HEK293 (cell line): Measurements from ENCODE around the gene RMND5B.

Source experiments
- CTCF ChIA-PET: fragments of 350-600 bp; formaldehyde crosslinking; extraction: SDS; loops from one replicate; lab custom pipeline; 2021; ENCODE audit warnings: antibody characterized with exemption; lab: Yijun Ruan, JAX
- POLR2A ChIA-PET: fragments of 300-600 bp; formaldehyde crosslinking; extraction: SDS; loops from one replicate; lab custom pipeline; 2020; ENCODE audit warnings: antibody characterized with exemption, inconsistent platforms; lab: Yijun Ruan, JAX
- H3K27ac ChIP-seq: fragments of 200-500 bp; sonication (Bioruptor generic); 2 replicates; pipeline ENCODE4 v1.5.1; 2014; ENCODE audit warnings: low read depth, low read length, control low read depth, inconsistent platforms; ENCODE audit errors: extremely low read depth
- H3K36me3 ChIP-seq, 2 experiments: fragments of 200-500 bp in 1 of 2; sonication (Bioruptor generic) in 1 of 2; 1 replicate in 1 of 2; 2 replicates in 1 of 2; pipeline ENCODE4 v1.5.1; 2014 to 2017; ENCODE audit warnings: inconsistent platforms in 2 of 2, low read length in 2 of 2; ENCODE audit not compliant: control insufficient read depth in 2 of 2, insufficient read depth in 1 of 2
- H3K4me1 ChIP-seq: fragments of 200-500 bp; sonication (Bioruptor generic); 2 replicates; pipeline ENCODE4 v1.5.1; 2014; ENCODE audit warnings: mild to moderate bottlenecking, low read length, inconsistent platforms; ENCODE audit not compliant: control insufficient read depth, insufficient read depth
- H3K4me3 ChIP-seq: 2 replicates; pipeline ENCODE4 v1.5.1; 2011; ENCODE audit warnings: low read depth, mild to moderate bottlenecking, control low read depth, low read length, moderate library complexity
- H3K9me3 ChIP-seq: fragments of 200-500 bp; sonication (Bioruptor generic); 2 replicates; pipeline ENCODE4 v1.5.1; 2014; ENCODE audit warnings: low read depth, low read length, inconsistent platforms; ENCODE audit not compliant: control insufficient read depth, insufficient read depth
- FEZF1 ChIP-seq: fragments of 450-650 bp; formaldehyde crosslinking; IDR thresholded peaks from 2 replicates; pipeline ENCODE4 v1.5.1; 2016; ENCODE audit warnings: missing biosample characterization, missing genetic modification characterization
- KLF7 ChIP-seq: fragments of 450-650 bp; formaldehyde crosslinking; IDR thresholded peaks from 2 replicates; pipeline ENCODE4 v1.5.1; 2016; ENCODE audit warnings: missing biosample characterization, missing genetic modification characterization, borderline replicate concordance
- PRDM10 ChIP-seq: fragments of 450-650 bp; formaldehyde crosslinking; IDR thresholded peaks from 2 replicates; pipeline ENCODE4 v1.5.1; 2016; ENCODE audit warnings: missing biosample characterization, missing genetic modification characterization
- ZIC2 ChIP-seq: fragments of 450-650 bp; formaldehyde crosslinking; IDR thresholded peaks from 2 replicates; pipeline ENCODE4 v1.5.1; 2016; ENCODE audit warnings: missing biosample characterization, missing genetic modification characterization
- ZNF114 ChIP-seq: fragments of 450-650 bp; formaldehyde crosslinking; IDR thresholded peaks from 2 replicates; pipeline ENCODE4 v1.5.0; 2017; ENCODE audit warnings: missing biosample characterization, missing genetic modification characterization
- ZNF148 ChIP-seq: fragments of 450-650 bp; formaldehyde crosslinking; IDR thresholded peaks from 2 replicates; pipeline ENCODE4 v1.5.0; 2017; ENCODE audit warnings: missing biosample characterization, missing genetic modification characterization, borderline replicate concordance
- ZNF169 ChIP-seq: fragments of 450-650 bp; formaldehyde crosslinking; IDR thresholded peaks from 2 replicates; pipeline ENCODE4 v1.5.1; 2016; ENCODE audit warnings: missing biosample characterization, missing genetic modification characterization
- ZNF175 ChIP-seq: fragments of 450-650 bp; formaldehyde crosslinking; IDR thresholded peaks from 2 replicates; pipeline ENCODE4 v1.5.1; 2016; ENCODE audit warnings: missing biosample characterization, missing genetic modification characterization
- ZNF18 ChIP-seq: fragments of 450-650 bp; formaldehyde crosslinking; IDR thresholded peaks from 2 replicates; pipeline ENCODE4 v1.5.1; 2016; ENCODE audit warnings: missing biosample characterization, missing genetic modification characterization
- ZNF211 ChIP-seq: fragments of 450-650 bp; formaldehyde crosslinking; IDR thresholded peaks from 2 replicates; pipeline ENCODE4 v1.5.1; 2016; ENCODE audit warnings: low read depth, missing biosample characterization, missing genetic modification characterization
- ZNF280D ChIP-seq: fragments of 450-650 bp; formaldehyde crosslinking; IDR thresholded peaks from 2 replicates; pipeline ENCODE4 v1.5.1; 2016; ENCODE audit warnings: missing biosample characterization, missing genetic modification characterization
- ZNF394 ChIP-seq: fragments of 450-650 bp; formaldehyde crosslinking; IDR thresholded peaks from 2 replicates; pipeline ENCODE4 v1.5.1; 2016; ENCODE audit warnings: missing biosample characterization, missing genetic modification characterization, mild to moderate bottlenecking, moderate library complexity, borderline replicate concordance
- ZNF398 ChIP-seq: fragments of 450-650 bp; formaldehyde crosslinking; IDR thresholded peaks from 2 replicates; pipeline ENCODE4 v1.5.1; 2017; ENCODE audit warnings: missing biosample characterization, missing genetic modification characterization
- ZNF473 ChIP-seq: fragments of 450-650 bp; formaldehyde crosslinking; IDR thresholded peaks from 2 replicates; pipeline ENCODE4 v1.5.1; 2017; ENCODE audit warnings: missing biosample characterization, missing genetic modification characterization
- ZNF560 ChIP-seq: fragments of 450-650 bp; formaldehyde crosslinking; IDR thresholded peaks from 2 replicates; pipeline ENCODE4 v1.5.1; 2017; ENCODE audit warnings: missing biosample characterization, missing genetic modification characterization, borderline replicate concordance
- ZNF677 ChIP-seq: fragments of 450-650 bp; IDR thresholded peaks from 2 replicates; pipeline ENCODE4 v1.5.0; 2018; ENCODE audit warnings: missing biosample characterization, mild to moderate bottlenecking, missing genetic modification characterization, moderate library complexity
- ZNF776 ChIP-seq: fragments of 450-650 bp; formaldehyde crosslinking; IDR thresholded peaks from 2 replicates; pipeline ENCODE4 v1.5.0; 2017; ENCODE audit warnings: missing biosample characterization, missing genetic modification characterization, borderline replicate concordance
- ZNF830 ChIP-seq: fragments of 450-650 bp; IDR thresholded peaks from 2 replicates; pipeline ENCODE4 v1.5.0; 2018; ENCODE audit warnings: missing biosample characterization, missing genetic modification characterization, low read depth, mild to moderate bottlenecking, moderate library complexity
- ZSCAN23 ChIP-seq: fragments of 450-650 bp; formaldehyde crosslinking; IDR thresholded peaks from 2 replicates; pipeline ENCODE4 v1.5.1; 2016; ENCODE audit warnings: missing biosample characterization, missing genetic modification characterization

The RMND5B gene

GRCh38 chr5:178090856-178091255 is 40.0 kb upstream of the RMND5B start:
- Histone ChIP-seq H3K36me3 (no peaks in the 10 kb centered on the region), H3K27ac (no peak overlapping the region), H3K9me3 (no peaks in the 10 kb centered on the region), H3K4me3 (no peak overlapping the region), H3K4me1 (no peaks in the 10 kb centered on the region)
- TF ChIP-seq ZNF394 (tag by site-specific recombination): no peak
- TF ChIP-seq ZNF169 (tag by site-specific recombination): no peak
- TF ChIP-seq ZNF830: no peak
- no peak for TF ChIP-seq ZNF18
- no peak for TF ChIP-seq ZNF280D (tag by site-specific recombination)
- no peak for TF ChIP-seq KLF7
- no peak for TF ChIP-seq ZNF560 (tag by site-specific recombination)
- no peak for TF ChIP-seq ZNF677 (tag by site-specific recombination)
- no peak for TF ChIP-seq FEZF1 (tag by site-specific recombination)
- TF ChIP-seq ZNF473 (tag by site-specific recombination): no peak
- TF ChIP-seq ZSCAN23 (tag by site-specific recombination): no peak
- TF ChIP-seq ZNF776 (tag by site-specific recombination): no peak
- no peak for TF ChIP-seq ZIC2 (tag by site-specific recombination)
- no peak for TF ChIP-seq ZNF175 (tag by site-specific recombination)
- TF ChIP-seq ZNF114 (tag by site-specific recombination): no peak
- no peak for TF ChIP-seq ZNF211 (tag by site-specific recombination)
- TF ChIP-seq ZNF398 (tag by site-specific recombination): no peak
- no peak for TF ChIP-seq PRDM10 (tag by site-specific recombination)
- no peak for TF ChIP-seq ZNF148 (tag by site-specific recombination)
- ChIA-PET CTCF (interaction anchor here (0.6 to 3.4 kb wide), 4 partner anchors 15 to 107 kb away, joined by 3 to 31 read pairs (median 4); no protein-coding TSS in a partner anchor), POLR2A (no interaction called here)
